SK-N-SH (cell line): ENCODE measurements around the gene CDS1. TPM values are rescaled to one million over a fixed set of nuclear protein-coding genes. Genes with fewer than 3 reads are reported as not detected.

Experiments used
- CTCF ChIA-PET: fragments of 300-600, 350-600 bp; formaldehyde crosslinking; extraction: SDS; loops from one replicate; lab custom pipeline; 2021; lab: Yijun Ruan, JAX
- POLR2A ChIA-PET: fragments of 350-600 bp; sonication (Branson Sonifier 250); formaldehyde crosslinking; extraction: SDS; loops from one replicate; lab custom pipeline; 2020; ENCODE audit warnings: antibody characterized with exemption, inconsistent platforms; lab: Yijun Ruan, JAX
- DNase-seq: peaks from one replicate; pipeline ENCODE4 v3.0.0; 2012
- H2AFZ ChIP-seq: fragments of 200-600 bp; sonication (generic); 2 replicates; pipeline ENCODE4 v1.8.1; 2016; ENCODE audit warnings: antibody characterized with exemption, mild to moderate bottlenecking, low read depth
- H3F3A ChIP-seq: fragments of 200-600 bp; sonication (generic); replicated peaks from 2 replicates; pipeline ENCODE3; 2016; ENCODE audit warnings: antibody characterized with exemption, mild to moderate bottlenecking; ENCODE audit not compliant: insufficient read depth
- H3K27ac ChIP-seq, 2 experiments: fragments of 200-500 bp in 1 of 2; fragments of 200-600 bp in 1 of 2; sonication (Bioruptor generic) in 1 of 2; sonication (generic), shearing (Covaris generic) in 1 of 2; 2 replicates each; pipeline versions ENCODE4 v1.5.1 to v1.6.1; 2014 to 2016; ENCODE audit warnings: low read depth in 2 of 2, inconsistent platforms in 1 of 2, low read length in 1 of 2, mild to moderate bottlenecking in 1 of 2, mixed read lengths in 1 of 2
- H3K27me3 ChIP-seq: fragments of 200-600 bp; sonication (generic), shearing (Covaris generic); 2 replicates; pipeline ENCODE4 v1.6.1; 2016; ENCODE audit warnings: mixed run types; ENCODE audit not compliant: insufficient read depth
- H3K36me3 ChIP-seq, 2 experiments: fragments of 200-500 bp in 1 of 2; fragments of 200-600 bp in 1 of 2; sonication (Bioruptor generic) in 1 of 2; sonication (generic) in 1 of 2; replicated peaks in 1 of 2; 2 replicates each; pipeline versions ENCODE3 to v1.5.1; 2014 to 2016; ENCODE audit warnings: low read length in 1 of 2, mild to moderate bottlenecking in 1 of 2; ENCODE audit not compliant: insufficient read depth in 2 of 2, control insufficient read depth in 1 of 2
- H3K4me1 ChIP-seq, 2 experiments: fragments of 200-500 bp in 1 of 2; fragments of 200-600 bp in 1 of 2; sonication (Bioruptor generic) in 1 of 2; sonication (generic), shearing (Covaris generic) in 1 of 2; 2 replicates each; pipeline versions ENCODE4 v1.5.1 to v1.6.1; 2014 to 2016; ENCODE audit warnings: low read depth in 1 of 2, low read length in 1 of 2, mixed run types in 1 of 2; ENCODE audit not compliant: insufficient read depth in 2 of 2, control insufficient read depth in 1 of 2
- H3K4me2 ChIP-seq: fragments of 200-600 bp; sonication (generic), shearing (Covaris generic); 2 replicates; pipeline ENCODE4 v1.6.1; 2017; ENCODE audit warnings: mixed run types
- H3K4me3 ChIP-seq, 2 experiments: fragments of 200-500 bp in 1 of 2; fragments of 200-600 bp in 1 of 2; sonication (Bioruptor generic) in 1 of 2; sonication (generic), shearing (Covaris generic) in 1 of 2; 2 replicates each; pipeline versions ENCODE4 v1.5.1 to v1.8.1; 2014 to 2016; ENCODE audit warnings: low read depth in 2 of 2, inconsistent platforms in 1 of 2, low read length in 1 of 2, mild to moderate bottlenecking in 1 of 2, mixed read lengths in 1 of 2, moderate library complexity in 1 of 2
- H3K79me2 ChIP-seq: fragments of 200-600 bp; sonication (generic); 2 replicates; pipeline ENCODE4 v1.8.1; 2017; ENCODE audit warnings: mild to moderate bottlenecking; ENCODE audit not compliant: insufficient read depth
- H3K9ac ChIP-seq: fragments of 200-600 bp; sonication (generic); 2 replicates; pipeline ENCODE4 v1.6.1; 2017; ENCODE audit warnings: mixed run types
- H3K9me2 ChIP-seq: fragments of 200-600 bp; sonication (generic); 2 replicates; pipeline ENCODE4 v1.6.1; 2017; ENCODE audit warnings: mixed run types
- H3K9me3 ChIP-seq: fragments of 200-600 bp; sonication (generic); 2 replicates; pipeline ENCODE4 v1.6.1; 2017; ENCODE audit warnings: mixed run types, mild to moderate bottlenecking, moderate library complexity
- H4K20me1 ChIP-seq: fragments of 200-600 bp; sonication (generic); 2 replicates; pipeline ENCODE4 v1.6.1; 2017; ENCODE audit warnings: mild to moderate bottlenecking, mixed run types; ENCODE audit not compliant: insufficient read depth
- EP300 ChIP-seq, 2 experiments: IDR thresholded peaks; 2 replicates each; pipeline versions ENCODE4 v1.4.0 to v1.6.1; 2012; ENCODE audit warnings: borderline replicate concordance in 1 of 2, low read depth in 1 of 2, low read length in 1 of 2
- FOXM1 ChIP-seq: IDR thresholded peaks from 2 replicates; pipeline ENCODE4 v1.4.0; 2012; ENCODE audit warnings: low read depth, mild to moderate bottlenecking
- GATA2 ChIP-seq: sonication (generic); formaldehyde crosslinking; IDR thresholded peaks from 2 replicates; pipeline ENCODE4 v1.5.0; 2020; ENCODE audit warnings: mild to moderate bottlenecking, missing genetic modification reagents
- JUND ChIP-seq: IDR thresholded peaks from 2 replicates; pipeline ENCODE4 v1.4.0; 2012
- MEF2A ChIP-seq: IDR thresholded peaks from 2 replicates; pipeline ENCODE4 v1.4.0; 2012; ENCODE audit warnings: low read depth, borderline replicate concordance
- MXI1 ChIP-seq: IDR thresholded peaks from 2 replicates; pipeline ENCODE4 v1.6.1; 2012; ENCODE audit warnings: mild to moderate bottlenecking, low read depth, low read length, improper control_type of control experiment
- NFIC ChIP-seq: IDR thresholded peaks from 2 replicates; pipeline ENCODE4 v1.4.0; 2012; ENCODE audit warnings: borderline replicate concordance
- RAD21 ChIP-seq: IDR thresholded peaks from 2 replicates; pipeline ENCODE4 v1.6.1; 2012; ENCODE audit warnings: mild to moderate bottlenecking, low read length
- RFX5 ChIP-seq: IDR thresholded peaks from 2 replicates; pipeline ENCODE4 v1.6.1; 2012; ENCODE audit warnings: mild to moderate bottlenecking, improper control_type of control experiment, low read length
- RXRA ChIP-seq: IDR thresholded peaks from 2 replicates; pipeline ENCODE4 v1.4.0; 2012; ENCODE audit warnings: low read depth, mild to moderate bottlenecking, borderline replicate concordance
- SIN3A ChIP-seq: IDR thresholded peaks from 2 replicates; pipeline ENCODE4 v1.6.1; 2012; ENCODE audit warnings: low read depth, mild to moderate bottlenecking, low read length, moderate library complexity, borderline replicate concordance
- SMC3 ChIP-seq: IDR thresholded peaks from 2 replicates; pipeline ENCODE4 v1.6.1; 2012; ENCODE audit warnings: low read depth, low read length, improper control_type of control experiment
- TAF1 ChIP-seq: IDR thresholded peaks from 2 replicates; pipeline ENCODE4 v1.6.1; 2012; ENCODE audit warnings: low read depth, mild to moderate bottlenecking, low read length, moderate library complexity, borderline replicate concordance
- TCF12 ChIP-seq: IDR thresholded peaks from 2 replicates; pipeline ENCODE4 v1.4.0; 2012
- YY1 ChIP-seq: IDR thresholded peaks from 2 replicates; pipeline ENCODE4 v1.4.0; 2012; ENCODE audit warnings: low read depth, mild to moderate bottlenecking
- WGBS: methylation state at CpG from one replicate; pipeline ENCODE4 v1.1.6; 2017; ENCODE audit warnings: low lambda C conversion rate; 5-methylcytosine and 5-hydroxymethylcytosine counted together
- polyA plus RNA-seq, 3 experiments: library from polyadenylated mRNA; depleted of rRNA; stranded (reverse); fragments of >200 nt; gene quantifications; 2 replicates each; pipeline ENCODE4 v1.2.3, GENCODE V29; 2012
- TF ChIP-seq, protein P1 (sequence below): IDR thresholded peaks from 2 replicates; pipeline ENCODE4 v1.6.1; 2012; ENCODE audit warnings: mild to moderate bottlenecking, low read depth, low read length, moderate library complexity
- TF ChIP-seq, protein P2 (sequence below): fragments of 150-350 bp; IDR thresholded peaks from 2 replicates; pipeline ENCODE4 v1.6.1; 2017; ENCODE audit warnings: antibody characterized with exemption, low read length, low read depth, borderline replicate concordance
- TF ChIP-seq, protein P3 (sequence below): IDR thresholded peaks from 2 replicates; pipeline ENCODE4; 2012
- TF ChIP-seq, protein P4 (sequence below): IDR thresholded peaks from 2 replicates; pipeline ENCODE4 v1.4.0; 2012; ENCODE audit warnings: low read depth

Gene CDS1
- polyA plus RNA-seq, 1 of the 3 experiments (the other 2 are of a cell fraction), result 0.02 TPM

DNA sequence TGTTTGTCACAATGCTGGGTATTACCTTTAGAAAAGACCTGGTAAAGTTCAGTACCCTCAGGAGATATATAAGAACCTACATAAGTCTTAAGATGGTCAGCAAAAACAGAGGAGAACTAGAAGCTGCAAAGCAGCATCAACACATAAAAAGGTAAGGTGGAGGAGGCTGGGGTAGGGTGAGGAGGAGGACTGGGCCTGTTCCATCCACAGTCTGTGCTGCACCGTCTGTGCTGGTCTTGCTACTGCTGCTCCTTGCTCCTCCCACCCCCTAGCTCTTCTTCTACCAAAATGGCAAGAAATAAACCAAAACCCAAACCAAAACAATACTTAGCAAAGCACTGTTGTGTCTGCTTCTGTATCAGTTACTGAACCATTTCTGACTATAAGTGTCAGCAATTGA, 102.2 kb downstream of the CDS1 start:
- no peak overlapping the region for H2AFZ ChIP-seq
- WGBS, result 100% methylated on average over 1 of the region's 1 CpG
- H3F3A ChIP-seq, result peaks cover 7% of the 10 kb centered on the region
- no peaks in the 10 kb centered on the region for H3K9me3 ChIP-seq
- H3K9ac ChIP-seq, result no peak overlapping the region
- TF ChIP-seq, protein P1, sequence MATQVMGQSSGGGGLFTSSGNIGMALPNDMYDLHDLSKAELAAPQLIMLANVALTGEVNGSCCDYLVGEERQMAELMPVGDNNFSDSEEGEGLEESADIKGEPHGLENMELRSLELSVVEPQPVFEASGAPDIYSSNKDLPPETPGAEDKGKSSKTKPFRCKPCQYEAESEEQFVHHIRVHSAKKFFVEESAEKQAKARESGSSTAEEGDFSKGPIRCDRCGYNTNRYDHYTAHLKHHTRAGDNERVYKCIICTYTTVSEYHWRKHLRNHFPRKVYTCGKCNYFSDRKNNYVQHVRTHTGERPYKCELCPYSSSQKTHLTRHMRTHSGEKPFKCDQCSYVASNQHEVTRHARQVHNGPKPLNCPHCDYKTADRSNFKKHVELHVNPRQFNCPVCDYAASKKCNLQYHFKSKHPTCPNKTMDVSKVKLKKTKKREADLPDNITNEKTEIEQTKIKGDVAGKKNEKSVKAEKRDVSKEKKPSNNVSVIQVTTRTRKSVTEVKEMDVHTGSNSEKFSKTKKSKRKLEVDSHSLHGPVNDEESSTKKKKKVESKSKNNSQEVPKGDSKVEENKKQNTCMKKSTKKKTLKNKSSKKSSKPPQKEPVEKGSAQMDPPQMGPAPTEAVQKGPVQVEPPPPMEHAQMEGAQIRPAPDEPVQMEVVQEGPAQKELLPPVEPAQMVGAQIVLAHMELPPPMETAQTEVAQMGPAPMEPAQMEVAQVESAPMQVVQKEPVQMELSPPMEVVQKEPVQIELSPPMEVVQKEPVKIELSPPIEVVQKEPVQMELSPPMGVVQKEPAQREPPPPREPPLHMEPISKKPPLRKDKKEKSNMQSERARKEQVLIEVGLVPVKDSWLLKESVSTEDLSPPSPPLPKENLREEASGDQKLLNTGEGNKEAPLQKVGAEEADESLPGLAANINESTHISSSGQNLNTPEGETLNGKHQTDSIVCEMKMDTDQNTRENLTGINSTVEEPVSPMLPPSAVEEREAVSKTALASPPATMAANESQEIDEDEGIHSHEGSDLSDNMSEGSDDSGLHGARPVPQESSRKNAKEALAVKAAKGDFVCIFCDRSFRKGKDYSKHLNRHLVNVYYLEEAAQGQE, result no peak
- TF ChIP-seq, all 33 proteins: peak for 0
- Histone ChIP-seq H3K4me3 (no peak overlapping the region), H3K27ac (no peak overlapping the region), H3K4me1 (peaks cover 4 to 18% of the 10 kb centered on the region in 2 experiments), H3K79me2 (no peaks in the 10 kb centered on the region), H3K9me2 (no peaks in the 10 kb centered on the region), H3K27me3 (no peaks in the 10 kb centered on the region), H4K20me1 (no peaks in the 10 kb centered on the region), H3K4me2 (no peak overlapping the region), H3K36me3 (peaks cover 64 to 71% of the 10 kb centered on the region in 2 experiments)
- DNase-seq, result no peak
- ChIA-PET CTCF (interaction anchor here (1.6 kb wide), 1 partner anchor 12 kb away, joined by 4 read pairs; no protein-coding TSS in a partner anchor), POLR2A (no interaction called here)

DNA sequence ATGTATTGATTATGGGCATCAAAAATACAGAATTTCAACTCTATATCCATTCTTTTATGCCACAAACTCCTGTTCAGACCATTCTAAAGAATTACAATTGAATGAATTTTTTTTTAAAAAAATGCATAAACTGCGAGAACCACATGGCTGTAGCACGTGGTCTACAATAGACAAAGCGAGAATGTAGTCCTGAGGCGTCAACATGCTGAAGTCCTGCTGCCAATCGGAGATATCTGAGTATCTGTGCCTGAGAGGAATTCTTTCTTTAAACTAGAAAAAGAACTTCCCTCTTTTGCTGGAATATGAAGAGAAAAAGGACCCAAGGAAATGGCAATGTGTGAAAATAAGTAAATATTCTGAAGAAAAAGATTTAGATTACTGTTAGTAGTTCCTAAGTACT, 105.7 kb downstream of the CDS1 start:
- WGBS, result 97% methylated on average over 5 of the region's 5 CpGs
- H3K36me3 ChIP-seq, result peaks cover 57% of the 10 kb centered on the region in 2 experiments
- no peaks in the 10 kb centered on the region for H3K79me2 ChIP-seq
- H3F3A ChIP-seq, result peaks cover 30% of the 10 kb centered on the region
- no peak overlapping the region for H3K4me2 ChIP-seq
- H4K20me1 ChIP-seq, result peaks cover 3% of the 10 kb centered on the region; the same call in 1 of the 2 replicates
- peaks cover 0 to 31% of the 10 kb centered on the region in 2 experiments; a peak in 3 of 4 replicates for H3K4me1 ChIP-seq
- H2AFZ ChIP-seq, result no peak overlapping the region
- TF ChIP-seq, protein P2, sequence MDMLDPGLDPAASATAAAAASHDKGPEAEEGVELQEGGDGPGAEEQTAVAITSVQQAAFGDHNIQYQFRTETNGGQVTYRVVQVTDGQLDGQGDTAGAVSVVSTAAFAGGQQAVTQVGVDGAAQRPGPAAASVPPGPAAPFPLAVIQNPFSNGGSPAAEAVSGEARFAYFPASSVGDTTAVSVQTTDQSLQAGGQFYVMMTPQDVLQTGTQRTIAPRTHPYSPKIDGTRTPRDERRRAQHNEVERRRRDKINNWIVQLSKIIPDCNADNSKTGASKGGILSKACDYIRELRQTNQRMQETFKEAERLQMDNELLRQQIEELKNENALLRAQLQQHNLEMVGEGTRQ, result no peak
- TF ChIP-seq RFX5 (no peak), MEF2A (no peak), MXI1 (no peak), RAD21 (no peak), EP300 (IDR thresholded peaks at IDR 0.05; ENCODE audit: borderline replicate concordance in 1 of 2, low read depth in 1 of 2, low read length in 1 of 2) (no peak), GATA2 (CRISPR knock-in tag) (no peak), TCF12 (no peak), RXRA (no peak), NFIC (no peak), SMC3 (no peak), FOXM1 (no peak), TAF1 (no peak), YY1 (no peak), SIN3A (no peak), JUND (no peak)
- TF ChIP-seq, protein P3, sequence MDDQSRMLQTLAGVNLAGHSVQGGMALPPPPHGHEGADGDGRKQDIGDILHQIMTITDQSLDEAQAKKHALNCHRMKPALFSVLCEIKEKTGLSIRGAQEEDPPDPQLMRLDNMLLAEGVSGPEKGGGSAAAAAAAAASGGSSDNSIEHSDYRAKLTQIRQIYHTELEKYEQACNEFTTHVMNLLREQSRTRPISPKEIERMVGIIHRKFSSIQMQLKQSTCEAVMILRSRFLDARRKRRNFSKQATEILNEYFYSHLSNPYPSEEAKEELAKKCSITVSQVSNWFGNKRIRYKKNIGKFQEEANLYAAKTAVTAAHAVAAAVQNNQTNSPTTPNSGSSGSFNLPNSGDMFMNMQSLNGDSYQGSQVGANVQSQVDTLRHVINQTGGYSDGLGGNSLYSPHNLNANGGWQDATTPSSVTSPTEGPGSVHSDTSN, result no peak
- TF ChIP-seq, protein P4, sequence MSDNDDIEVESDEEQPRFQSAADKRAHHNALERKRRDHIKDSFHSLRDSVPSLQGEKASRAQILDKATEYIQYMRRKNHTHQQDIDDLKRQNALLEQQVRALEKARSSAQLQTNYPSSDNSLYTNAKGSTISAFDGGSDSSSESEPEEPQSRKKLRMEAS, result no peak
- H3K27me3 ChIP-seq, result no peaks in the 10 kb centered on the region
- ChIA-PET CTCF (no interaction called here), POLR2A (no interaction called here)
- no peaks in the 10 kb centered on the region for H3K9me2 ChIP-seq
- H3K4me3 ChIP-seq, result no peak overlapping the region
- H3K9ac ChIP-seq, result no peak overlapping the region
- H3K9me3 ChIP-seq, result no peaks in the 10 kb centered on the region
- DNase-seq, result no peak
- no peak overlapping the region for H3K27ac ChIP-seq
